Progenitor cell of endocrine pancreas (in vitro differentiated cells): Measurements from ENCODE around the gene LRMDA. TPM values are rescaled to one million over a fixed set of nuclear protein-coding genes. Genes with fewer than 3 reads are reported as not detected.

Experiments used
- DNase-seq: peaks from one replicate; pipeline ENCODE4 v3.0.0; 2021; ENCODE audit warnings: low spot score; ENCODE audit not compliant: unreplicated experiment
- H3K27ac Mint-ChIP-seq: 2 replicates; pipeline ENCODE4 v1.8.0; 2021; ENCODE audit warnings: mild to moderate bottlenecking, moderate library complexity, mixed read lengths
- H3K27me3 Mint-ChIP-seq: 2 replicates; pipeline ENCODE4 v1.8.0; 2021; ENCODE audit warnings: mixed read lengths
- H3K36me3 Mint-ChIP-seq: 2 replicates; pipeline ENCODE4 v1.8.0; 2022; ENCODE audit warnings: mixed read lengths; ENCODE audit not compliant: insufficient read depth
- H3K4me1 Mint-ChIP-seq: 2 replicates; pipeline ENCODE4 v1.8.0; 2021; ENCODE audit warnings: low read depth, mixed read lengths
- H3K4me3 Mint-ChIP-seq: 2 replicates; pipeline ENCODE4 v1.8.0; 2021; ENCODE audit warnings: low read depth, mild to moderate bottlenecking, moderate library complexity, mixed read lengths
- H3K9me3 Mint-ChIP-seq: 2 replicates; pipeline ENCODE4 v1.8.0; 2021; ENCODE audit warnings: low read depth, mixed read lengths
- total RNA-seq: library from RNA; stranded (reverse); gene quantifications from 2 replicates; pipeline ENCODE4 v1.2.1, GENCODE V29; 2021
- TF ChIP-seq, protein P1 (sequence below): fragments of 200-600 bp; sonication (generic); IDR thresholded peaks from one replicate; pipeline ENCODE4 v1.5.0; 2021; ENCODE audit warnings: antibody characterized with exemption, mild to moderate bottlenecking; ENCODE audit not compliant: unreplicated experiment

LRMDA gene
- total RNA-seq, 1 donor from 2014 or later: 6.5 TPM

DNA sequence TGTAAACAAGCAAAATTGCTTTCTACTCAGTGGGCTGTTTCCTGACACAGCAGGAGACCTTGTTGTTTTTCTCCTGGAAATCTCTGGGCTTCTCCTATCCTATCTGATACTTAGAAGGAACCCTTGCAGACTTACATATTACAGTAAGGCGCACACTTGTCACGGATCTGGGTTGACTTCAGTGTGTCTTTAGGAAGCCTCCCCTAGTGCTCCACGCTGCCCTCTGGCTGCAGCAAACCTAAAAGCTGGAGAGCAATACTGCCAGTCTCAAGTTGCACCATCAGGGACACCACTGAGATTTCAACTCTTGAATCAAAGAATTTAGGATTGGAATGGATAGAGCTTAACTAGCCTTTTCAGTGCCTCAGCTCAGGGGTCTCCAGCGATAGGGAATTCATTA, 495.3 kb downstream of the LRMDA start:
- no peak for DNase-seq
- no peak overlapping the region for H3K4me3 Mint-ChIP-seq
- H3K27me3 Mint-ChIP-seq: peaks cover 21% of the 10 kb centered on the region
- H3K4me1 Mint-ChIP-seq: no peaks in the 10 kb centered on the region
- TF ChIP-seq, protein P1, sequence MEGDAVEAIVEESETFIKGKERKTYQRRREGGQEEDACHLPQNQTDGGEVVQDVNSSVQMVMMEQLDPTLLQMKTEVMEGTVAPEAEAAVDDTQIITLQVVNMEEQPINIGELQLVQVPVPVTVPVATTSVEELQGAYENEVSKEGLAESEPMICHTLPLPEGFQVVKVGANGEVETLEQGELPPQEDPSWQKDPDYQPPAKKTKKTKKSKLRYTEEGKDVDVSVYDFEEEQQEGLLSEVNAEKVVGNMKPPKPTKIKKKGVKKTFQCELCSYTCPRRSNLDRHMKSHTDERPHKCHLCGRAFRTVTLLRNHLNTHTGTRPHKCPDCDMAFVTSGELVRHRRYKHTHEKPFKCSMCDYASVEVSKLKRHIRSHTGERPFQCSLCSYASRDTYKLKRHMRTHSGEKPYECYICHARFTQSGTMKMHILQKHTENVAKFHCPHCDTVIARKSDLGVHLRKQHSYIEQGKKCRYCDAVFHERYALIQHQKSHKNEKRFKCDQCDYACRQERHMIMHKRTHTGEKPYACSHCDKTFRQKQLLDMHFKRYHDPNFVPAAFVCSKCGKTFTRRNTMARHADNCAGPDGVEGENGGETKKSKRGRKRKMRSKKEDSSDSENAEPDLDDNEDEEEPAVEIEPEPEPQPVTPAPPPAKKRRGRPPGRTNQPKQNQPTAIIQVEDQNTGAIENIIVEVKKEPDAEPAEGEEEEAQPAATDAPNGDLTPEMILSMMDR: no peak
- H3K36me3 Mint-ChIP-seq: no peaks in the 10 kb centered on the region
- H3K27ac Mint-ChIP-seq: no peak overlapping the region
- no peaks in the 10 kb centered on the region for H3K9me3 Mint-ChIP-seq

DNA sequence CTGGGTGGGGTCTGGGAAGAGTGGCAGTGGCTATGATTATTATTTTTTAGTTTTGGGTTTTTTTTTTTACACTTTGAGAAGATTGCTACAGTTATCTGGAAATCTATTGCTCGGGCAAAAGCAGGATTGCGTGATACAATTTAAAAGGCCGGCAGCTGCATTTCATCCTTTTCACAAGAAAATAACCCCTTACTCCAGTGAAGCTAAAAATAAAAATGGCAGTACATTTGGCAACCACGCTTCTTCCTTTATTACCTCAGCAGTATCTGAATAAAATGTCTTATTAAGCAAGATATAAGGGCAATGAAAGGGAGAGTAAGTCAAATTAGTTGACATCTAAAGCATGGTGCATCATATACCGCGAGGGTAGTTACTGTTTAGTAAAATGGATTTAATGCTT, 496.8 kb downstream of the LRMDA start:
- Mint-ChIP-seq H3K9me3 (no peaks in the 10 kb centered on the region), H3K36me3 (no peaks in the 10 kb centered on the region), H3K27me3 (peaks cover 21% of the 10 kb centered on the region), H3K27ac (no peak overlapping the region), H3K4me3 (no peak overlapping the region), H3K4me1 (no peaks in the 10 kb centered on the region)
- DNase-seq: no peak
- TF ChIP-seq, protein P1: no peak

DNA sequence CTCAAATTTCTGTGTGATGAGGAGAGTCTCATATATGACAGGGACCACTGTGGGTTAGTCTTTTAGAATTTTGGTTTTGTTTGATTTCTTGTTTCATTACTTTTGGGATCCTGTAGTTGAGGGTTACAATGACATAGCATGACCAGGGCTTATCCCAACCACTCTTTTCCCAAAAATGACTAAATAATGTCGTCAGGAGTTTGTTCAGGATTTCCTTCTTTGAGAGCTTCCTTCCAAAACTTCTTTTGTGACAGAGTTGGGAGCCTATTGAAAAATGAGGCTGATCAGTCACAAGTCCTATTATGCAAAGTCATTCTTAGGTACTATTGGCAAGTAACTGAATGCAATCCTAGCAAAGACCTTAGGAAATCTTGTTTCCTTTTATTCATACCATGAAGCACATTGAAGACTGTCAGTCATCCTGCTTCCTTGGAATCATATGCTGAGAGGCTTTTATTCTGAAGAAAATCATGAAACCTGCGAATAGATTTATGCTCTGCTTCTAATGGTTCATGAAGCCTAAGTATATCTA, 498.3 kb downstream of the LRMDA start:
- peaks cover 17% of the 10 kb centered on the region for H3K27me3 Mint-ChIP-seq
- H3K4me3 Mint-ChIP-seq: no peak overlapping the region
- no peak for DNase-seq
- H3K4me1 Mint-ChIP-seq: no peaks in the 10 kb centered on the region
- TF ChIP-seq, protein P1: no peak
- no peaks in the 10 kb centered on the region for H3K9me3 Mint-ChIP-seq
- no peak overlapping the region for H3K27ac Mint-ChIP-seq
- no peaks in the 10 kb centered on the region for H3K36me3 Mint-ChIP-seq

DNA sequence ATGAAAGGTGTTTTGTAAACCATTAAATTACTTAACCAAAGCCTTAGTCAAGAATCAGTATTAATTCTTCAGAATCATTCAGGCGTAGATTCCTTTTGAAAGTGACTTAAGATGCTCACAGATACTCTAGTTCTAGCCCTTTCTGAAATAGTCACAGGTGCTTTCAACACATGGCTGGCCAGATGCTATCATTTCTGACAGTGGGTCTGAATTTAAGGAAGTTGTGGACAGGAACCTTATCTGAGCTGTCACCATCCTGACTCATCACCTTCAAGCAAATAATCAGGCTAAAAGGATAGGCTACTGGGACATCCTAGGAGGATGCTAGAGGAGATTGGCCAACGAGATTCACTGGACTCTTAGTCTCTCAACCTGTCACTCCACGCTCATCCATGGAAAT, 501.5 kb downstream of the LRMDA start:
- H3K36me3 Mint-ChIP-seq: no peaks in the 10 kb centered on the region
- TF ChIP-seq, protein P1: no peak
- H3K27me3 Mint-ChIP-seq: peaks cover 13% of the 10 kb centered on the region
- H3K27ac Mint-ChIP-seq: no peak overlapping the region
- H3K4me1 Mint-ChIP-seq: peaks cover 18% of the 10 kb centered on the region
- no peaks in the 10 kb centered on the region for H3K9me3 Mint-ChIP-seq
- DNase-seq: no peak
- no peak overlapping the region for H3K4me3 Mint-ChIP-seq

DNA sequence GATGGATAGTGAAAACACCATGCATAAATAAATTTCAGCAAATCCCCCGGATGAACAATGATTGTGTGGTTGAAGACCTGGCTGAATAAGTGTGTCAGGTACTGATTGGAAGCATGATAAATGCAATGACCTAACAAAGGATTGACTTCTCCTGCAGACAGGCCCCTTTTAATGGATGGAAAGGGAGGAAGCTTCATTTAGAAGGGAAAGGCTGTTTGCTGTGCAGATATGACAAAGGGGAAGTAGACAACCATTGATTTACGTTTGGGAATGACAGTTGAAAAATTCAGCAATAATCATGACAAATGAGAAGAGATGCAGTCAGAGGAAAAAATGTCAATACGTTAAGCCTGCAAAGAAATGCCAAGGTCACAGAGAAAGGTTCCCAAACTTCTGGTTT, 503.8 kb downstream of the LRMDA start:
- H3K27me3 Mint-ChIP-seq: peaks cover 17% of the 10 kb centered on the region
- DNase-seq: no peak

More for the DNA sequence above, 503.8 kb downstream of the LRMDA start:
- TF ChIP-seq, protein P1: no peak
- H3K27ac Mint-ChIP-seq: no peak overlapping the region
- no peak overlapping the region for H3K4me3 Mint-ChIP-seq
- no peaks in the 10 kb centered on the region for H3K9me3 Mint-ChIP-seq
- H3K4me1 Mint-ChIP-seq: peaks cover 30% of the 10 kb centered on the region
- no peaks in the 10 kb centered on the region for H3K36me3 Mint-ChIP-seq
